Muscle layer of colon (tissue), 2 donors: ENCODE measurements around the gene DYNC1I1.

Source experiments
- H3K27ac ChIP-seq: one replicate; pipeline ENCODE4 v1.7.0; 2013; ENCODE audit warnings: low read depth, mild to moderate bottlenecking, low read length, moderate library complexity
- H3K27me3 ChIP-seq, 2 donors: one replicate each; pipeline ENCODE4 v1.7.0; 2013; ENCODE audit warnings: low read length in 2 of 2, mild to moderate bottlenecking in 2 of 2; ENCODE audit not compliant: insufficient read depth in 2 of 2, control insufficient read depth in 1 of 2
- H3K36me3 ChIP-seq: one replicate; pipeline ENCODE4 v1.7.0; 2013; ENCODE audit warnings: mild to moderate bottlenecking, low read length; ENCODE audit not compliant: insufficient read depth
- H3K4me1 ChIP-seq: one replicate; pipeline ENCODE4 v1.7.0; 2013; ENCODE audit warnings: mild to moderate bottlenecking, low read length; ENCODE audit not compliant: insufficient read depth
- H3K4me3 ChIP-seq, 2 donors: one replicate each; pipeline ENCODE4 v1.7.0; 2013; ENCODE audit warnings: low read length in 2 of 2, low read depth in 1 of 2, mild to moderate bottlenecking in 1 of 2, moderate library complexity in 1 of 2
- H3K9ac ChIP-seq: one replicate; pipeline ENCODE4 v1.7.0; 2013; ENCODE audit warnings: low read length
- H3K9me3 ChIP-seq: one replicate; pipeline ENCODE4 v1.7.0; 2013; ENCODE audit warnings: mild to moderate bottlenecking, low read length
- donor health status: abdominal sarcoma.
- donor health status: Adenocarcinoma of cecum.

The DYNC1I1 gene

DNA sequence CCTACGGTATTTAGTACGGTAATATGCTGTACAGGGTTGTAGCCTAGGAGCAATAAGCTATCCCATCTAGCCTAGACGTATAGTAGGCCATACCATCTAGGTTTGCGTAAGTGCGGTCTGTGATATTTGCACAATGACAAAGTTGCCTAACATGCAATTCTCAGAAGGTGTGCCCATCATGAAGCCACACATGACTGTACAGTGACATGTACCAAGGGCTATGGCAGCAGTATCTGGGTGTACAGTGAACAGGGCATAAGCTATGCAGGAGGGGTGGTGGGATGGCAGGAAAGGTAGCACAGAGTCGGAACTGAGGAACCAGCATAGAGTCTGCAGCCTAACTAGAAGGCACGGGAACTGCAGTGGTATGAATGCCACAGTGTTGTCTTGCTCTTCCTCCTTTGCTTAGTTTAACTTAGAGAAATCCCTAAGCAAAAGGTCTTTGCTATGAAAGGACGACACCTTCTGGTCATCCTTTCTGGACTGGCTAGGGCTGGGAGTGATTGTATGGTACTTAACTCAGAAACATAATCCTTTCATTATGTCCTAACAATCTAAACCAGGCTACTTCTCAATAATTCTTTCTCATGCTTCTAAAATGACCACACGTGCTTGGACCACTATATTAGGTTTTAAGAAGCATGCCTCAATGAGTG is 93.5 kb downstream of the DYNC1I1 start:
- Histone ChIP-seq H3K4me1 (no peaks in the 10 kb centered on the region), H3K4me3 (no peak overlapping the region), H3K27me3 (no peaks in the 10 kb centered on the region), H3K27ac (no peak overlapping the region), H3K9ac (no peak overlapping the region), H3K36me3 (no peaks in the 10 kb centered on the region), H3K9me3 (no peaks in the 10 kb centered on the region)

DNA sequence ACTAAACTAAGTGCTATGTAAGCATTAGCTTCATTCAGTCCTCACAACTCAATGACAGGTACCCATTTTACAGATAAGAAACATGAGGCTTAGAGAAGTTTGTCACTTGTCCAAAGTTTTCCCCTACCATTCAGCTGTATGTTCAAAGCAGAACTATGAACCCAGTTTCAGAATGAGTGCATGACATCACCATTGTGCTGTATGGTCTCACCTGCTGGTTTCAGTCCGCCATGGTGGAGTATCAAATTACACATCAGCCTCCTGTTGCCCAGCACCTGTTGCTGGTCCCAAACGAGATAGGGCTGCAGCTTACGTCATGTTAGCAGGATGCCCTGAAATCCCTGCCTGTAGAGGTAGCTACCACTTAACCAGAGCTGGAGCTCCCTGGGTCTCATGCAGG is 95.0 kb downstream of the DYNC1I1 start:
- Histone ChIP-seq H3K9ac (no peak overlapping the region), H3K36me3 (no peaks in the 10 kb centered on the region), H3K9me3 (no peaks in the 10 kb centered on the region), H3K27me3 (no peaks in the 10 kb centered on the region), H3K27ac (no peak overlapping the region), H3K4me1 (no peaks in the 10 kb centered on the region), H3K4me3 (no peak overlapping the region)

DNA sequence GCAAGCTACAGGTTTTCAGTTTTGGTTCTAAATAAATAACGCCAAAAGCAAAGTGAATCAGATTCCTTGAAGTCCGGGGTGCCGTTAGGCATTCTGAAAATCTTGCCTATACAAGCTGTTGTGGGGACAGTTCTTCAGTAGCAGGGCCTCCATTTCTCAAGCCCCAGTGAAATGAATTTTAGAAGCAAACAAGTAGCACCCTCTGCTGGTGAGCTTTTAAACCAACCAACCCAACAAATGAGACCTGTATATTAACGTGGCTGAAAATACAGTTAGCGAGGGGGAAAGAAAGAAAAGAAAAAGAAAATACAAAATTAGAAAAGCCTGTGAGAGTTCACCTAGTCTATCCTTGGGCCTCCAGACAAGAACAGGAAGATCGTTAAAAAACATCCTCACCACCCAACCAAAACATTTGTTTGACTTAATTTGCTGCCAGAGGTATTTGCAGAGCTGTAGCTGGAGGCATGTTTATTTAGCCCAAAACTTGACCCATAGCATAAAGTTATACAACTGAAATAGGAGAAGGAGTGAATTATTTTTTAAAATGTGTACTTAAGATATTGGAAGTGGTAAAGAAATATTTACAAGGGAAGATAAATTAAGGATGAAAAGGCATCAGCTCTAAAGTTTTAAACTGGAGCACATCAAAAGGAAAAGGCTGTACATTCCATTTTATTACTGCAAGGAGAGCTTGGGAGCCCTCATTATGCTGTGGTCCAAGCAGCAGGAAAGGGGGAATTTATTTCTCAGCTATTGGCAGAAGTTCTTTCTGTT is 98.9 kb downstream of the DYNC1I1 start:
- Histone ChIP-seq H3K27ac (no peak overlapping the region), H3K4me1 (peaks cover 3% of the 10 kb centered on the region), H3K27me3 (no peaks in the 10 kb centered on the region)

DNA sequence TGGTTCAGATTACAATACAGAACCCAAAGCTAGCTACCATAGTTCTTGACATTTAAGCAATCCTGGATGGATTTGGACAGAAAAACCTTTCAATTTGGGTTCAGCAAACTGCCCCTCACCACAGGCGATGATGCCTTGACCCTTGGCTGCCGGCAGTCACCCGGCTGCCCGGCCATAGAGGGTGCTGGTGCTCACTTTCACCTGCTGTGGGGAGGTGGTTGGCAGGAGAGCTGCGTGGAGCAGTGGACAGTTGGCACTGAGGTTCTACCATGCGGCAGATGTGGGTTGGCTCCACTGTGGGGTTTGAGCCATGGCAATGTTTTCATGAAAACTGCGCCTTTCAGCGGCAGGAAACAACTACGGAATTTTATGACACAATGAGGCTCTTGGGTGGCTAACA is 99.5 kb downstream of the DYNC1I1 start:
- H3K27me3 ChIP-seq, result no peaks in the 10 kb centered on the region
- peaks cover 3% of the 10 kb centered on the region for H3K4me1 ChIP-seq
- H3K36me3 ChIP-seq, result no peaks in the 10 kb centered on the region
- H3K9me3 ChIP-seq, result no peaks in the 10 kb centered on the region
- H3K9ac ChIP-seq, result no peak overlapping the region
- H3K27ac ChIP-seq, result no peak overlapping the region
- H3K4me3 ChIP-seq, result no peak overlapping the region

More for the DNA sequence above, 98.9 kb downstream of the DYNC1I1 start:
- Histone ChIP-seq H3K4me3 (no peak overlapping the region), H3K9ac (no peak overlapping the region), H3K9me3 (no peaks in the 10 kb centered on the region), H3K36me3 (no peaks in the 10 kb centered on the region)

DNA sequence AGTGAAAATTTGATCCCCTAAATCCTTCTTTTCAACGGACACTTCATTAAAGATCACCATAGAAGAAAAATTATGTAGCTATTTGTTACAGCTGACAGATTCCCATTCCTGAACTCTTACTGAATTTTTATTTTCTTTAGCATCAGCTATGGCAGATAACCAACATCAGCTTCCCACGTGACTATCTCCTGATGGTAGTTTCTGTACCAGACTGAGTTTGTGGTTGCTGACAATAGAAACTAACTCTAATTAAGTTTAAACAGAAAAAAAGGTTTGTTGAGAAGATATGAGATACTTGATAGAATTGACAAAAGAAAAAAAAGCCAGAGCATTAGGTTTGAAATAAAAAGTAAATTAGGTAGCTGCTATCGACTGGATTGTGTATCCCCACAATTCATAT is 101.8 kb downstream of the DYNC1I1 start:
- Histone ChIP-seq H3K27ac (no peak overlapping the region), H3K36me3 (no peaks in the 10 kb centered on the region), H3K4me1 (peaks cover 3% of the 10 kb centered on the region), H3K9me3 (no peaks in the 10 kb centered on the region), H3K9ac (no peak overlapping the region), H3K4me3 (no peak overlapping the region), H3K27me3 (no peaks in the 10 kb centered on the region)

DNA sequence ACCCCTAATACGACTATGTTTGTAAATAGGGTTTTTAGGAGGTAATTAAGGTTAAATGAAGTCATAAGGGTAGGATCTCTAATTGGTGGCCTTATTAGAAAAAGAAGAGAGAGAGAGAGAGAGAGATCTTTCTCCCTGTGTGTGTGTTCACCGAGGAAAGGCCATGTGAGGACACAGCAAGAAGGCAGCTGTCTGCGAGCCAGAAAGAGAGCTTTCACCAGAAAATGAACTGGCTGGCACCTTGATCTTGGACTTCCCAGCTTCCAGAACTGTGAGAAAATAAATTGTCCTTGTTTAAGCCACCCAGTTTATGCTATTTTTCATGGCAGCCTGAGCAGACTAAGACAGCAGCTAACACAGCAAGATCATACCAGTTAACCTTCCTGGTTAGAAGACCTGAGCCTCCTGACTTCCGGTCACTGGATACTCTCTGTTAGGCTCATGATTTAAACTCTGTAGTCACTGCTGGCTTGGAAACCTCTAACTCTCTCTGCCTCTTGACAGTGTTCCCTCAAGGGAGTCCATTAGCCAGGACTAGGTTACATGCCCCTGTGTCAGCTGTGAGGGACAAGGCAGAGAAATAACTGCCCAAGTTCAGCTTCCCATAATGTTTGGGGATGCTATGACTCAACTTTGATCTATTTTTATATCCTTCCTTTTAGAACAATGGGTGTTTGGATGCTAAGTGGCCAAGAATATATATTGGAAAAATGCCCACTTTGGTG is 102.3 kb downstream of the DYNC1I1 start:
- peaks cover 3% of the 10 kb centered on the region for H3K4me1 ChIP-seq
- H3K9ac ChIP-seq, result no peak overlapping the region
- H3K27ac ChIP-seq, result no peak overlapping the region
- H3K4me3 ChIP-seq, result no peak overlapping the region
- H3K9me3 ChIP-seq, result no peaks in the 10 kb centered on the region
- H3K27me3 ChIP-seq, result no peaks in the 10 kb centered on the region
- no peaks in the 10 kb centered on the region for H3K36me3 ChIP-seq

DNA sequence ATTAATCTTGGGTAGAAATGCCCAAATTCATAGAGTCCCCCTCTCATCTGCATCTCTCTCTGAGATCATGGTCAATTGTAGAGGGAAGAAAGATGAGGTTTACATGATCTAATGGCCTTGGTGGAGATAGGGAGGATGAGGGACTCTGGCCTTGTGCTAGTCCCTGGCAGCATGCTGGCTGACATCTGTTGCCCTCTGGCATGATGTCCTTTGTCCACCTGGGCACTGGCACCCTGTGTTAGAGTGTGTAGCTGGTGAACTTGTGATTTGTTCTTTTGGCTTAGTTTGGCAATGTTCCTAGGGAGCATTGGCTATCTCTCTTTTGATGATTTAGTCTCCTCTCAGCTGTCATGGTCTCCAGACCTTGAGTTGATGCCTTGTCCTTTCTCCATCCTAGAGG is 103.2 kb downstream of the DYNC1I1 start:
- no peaks in the 10 kb centered on the region for H3K27me3 ChIP-seq
- no peak overlapping the region for H3K27ac ChIP-seq
- no peak overlapping the region for H3K9ac ChIP-seq
- H3K4me3 ChIP-seq, result no peak overlapping the region
- H3K36me3 ChIP-seq, result no peaks in the 10 kb centered on the region
- H3K4me1 ChIP-seq, result peaks cover 3% of the 10 kb centered on the region
- H3K9me3 ChIP-seq, result no peaks in the 10 kb centered on the region

DNA sequence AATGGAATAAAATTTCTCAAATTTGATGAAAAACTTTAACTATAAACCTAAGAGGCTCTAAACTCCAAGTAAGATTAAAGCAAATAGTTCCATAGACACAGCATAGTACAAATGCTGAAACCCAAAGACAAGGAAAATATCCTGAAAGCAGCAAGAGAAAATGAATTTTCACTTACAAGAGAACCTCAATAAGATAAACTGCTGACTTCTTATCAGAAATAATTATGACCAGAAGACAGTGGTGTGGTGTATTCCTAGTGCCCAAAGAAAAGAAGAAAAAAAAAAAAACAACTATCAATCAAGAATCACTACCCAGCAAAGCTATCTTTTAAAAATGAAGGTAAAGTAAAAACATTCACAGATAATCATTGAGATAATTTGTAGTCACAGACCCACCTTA is 106.3 kb downstream of the DYNC1I1 start:
- Histone ChIP-seq H3K9me3 (no peaks in the 10 kb centered on the region), H3K27ac (no peak overlapping the region), H3K4me1 (peaks cover 3% of the 10 kb centered on the region), H3K27me3 (no peaks in the 10 kb centered on the region), H3K9ac (no peak overlapping the region), H3K4me3 (no peak overlapping the region), H3K36me3 (no peaks in the 10 kb centered on the region)

DNA sequence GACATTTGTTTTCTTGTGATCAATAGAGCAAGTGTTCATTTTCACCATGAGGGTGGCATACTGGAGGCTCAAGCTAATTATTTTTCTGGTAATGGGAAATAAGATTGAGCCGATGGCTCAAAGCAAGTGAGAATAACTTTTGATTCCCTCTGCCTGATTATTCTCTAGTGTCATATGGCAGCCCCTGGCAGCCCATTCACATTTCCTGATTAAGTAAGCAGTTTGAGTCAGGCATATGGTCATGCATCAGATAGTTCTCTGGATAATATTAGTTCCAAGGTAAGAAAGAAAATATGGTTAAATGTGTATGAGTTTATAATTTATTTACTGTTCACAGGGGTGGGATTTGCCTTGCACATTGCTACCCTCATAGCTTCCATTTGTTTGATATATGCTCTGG is 109.2 kb downstream of the DYNC1I1 start:
- H3K27me3 ChIP-seq, result no peaks in the 10 kb centered on the region
- no peak overlapping the region for H3K4me3 ChIP-seq
- H3K9ac ChIP-seq, result no peak overlapping the region
- no peaks in the 10 kb centered on the region for H3K9me3 ChIP-seq
- no peaks in the 10 kb centered on the region for H3K4me1 ChIP-seq
- no peak overlapping the region for H3K27ac ChIP-seq
- no peaks in the 10 kb centered on the region for H3K36me3 ChIP-seq

DNA sequence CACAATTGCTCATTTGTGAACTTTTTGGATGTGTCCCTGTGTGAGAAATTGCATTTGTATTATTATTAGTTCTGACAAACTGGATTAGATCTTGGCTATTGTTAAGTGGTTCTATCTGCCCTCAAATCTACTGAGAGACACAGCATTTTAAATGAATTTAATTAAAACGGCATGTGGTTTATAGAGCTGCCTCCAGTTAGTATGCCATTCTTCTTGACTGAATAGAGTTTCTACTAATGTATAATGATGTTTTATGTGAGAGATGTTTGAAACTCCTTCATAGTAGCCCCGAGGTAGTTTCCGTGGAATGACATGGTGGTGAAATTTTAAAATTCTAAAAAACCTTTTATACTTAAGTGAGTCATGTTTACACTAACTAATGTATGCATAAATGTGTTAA is 110.9 kb downstream of the DYNC1I1 start:
- Histone ChIP-seq H3K9ac (no peak overlapping the region), H3K4me3 (no peak overlapping the region), H3K36me3 (no peaks in the 10 kb centered on the region), H3K9me3 (no peaks in the 10 kb centered on the region), H3K27ac (no peak overlapping the region), H3K4me1 (no peaks in the 10 kb centered on the region), H3K27me3 (no peaks in the 10 kb centered on the region)

DNA sequence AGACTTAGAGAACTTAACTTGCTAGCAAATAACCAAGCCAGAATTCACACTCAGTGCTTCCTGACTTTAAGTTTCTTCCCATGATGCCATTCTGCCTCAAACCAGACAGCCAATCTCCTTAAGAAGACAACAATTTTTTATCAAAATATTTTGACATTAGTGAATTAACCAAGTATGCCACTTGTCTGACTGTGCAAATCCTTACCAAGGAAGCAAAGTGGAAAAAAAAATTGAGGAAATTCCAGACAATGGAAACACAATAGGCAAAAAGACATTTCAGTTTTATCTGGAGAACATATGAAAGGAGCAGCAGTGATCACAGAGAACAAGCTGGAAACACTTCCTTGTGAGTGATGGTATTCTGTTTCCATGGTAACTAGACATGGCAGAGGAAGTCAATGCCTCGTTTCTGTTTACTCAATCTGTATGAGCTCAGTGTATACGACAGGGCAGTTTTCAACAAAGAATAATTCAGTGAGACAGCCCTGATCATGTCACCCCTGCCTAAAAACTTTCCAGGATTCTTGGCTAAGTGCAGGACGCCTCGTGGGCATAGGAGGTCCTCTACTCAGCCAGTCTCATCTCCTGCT is 114.2 kb downstream of the DYNC1I1 start:
- H3K4me1 ChIP-seq, result no peaks in the 10 kb centered on the region
- H3K27me3 ChIP-seq, result no peaks in the 10 kb centered on the region
- H3K9me3 ChIP-seq, result no peaks in the 10 kb centered on the region
- H3K9ac ChIP-seq, result no peak overlapping the region
- H3K4me3 ChIP-seq, result no peak overlapping the region
- H3K36me3 ChIP-seq, result no peaks in the 10 kb centered on the region
- no peak overlapping the region for H3K27ac ChIP-seq
